WI38 (cell line): Measurements from ENCODE around the gene UNC13C.

Source experiments
- H3K4me3 ChIP-seq: 2 replicates; pipeline ENCODE4 v1.5.1; 2011; ENCODE audit warnings: low read depth, mild to moderate bottlenecking, control low read depth, low read length
- CTCF ChIP-seq: IDR thresholded peaks from 2 replicates; pipeline ENCODE4 v1.5.1; 2012; ENCODE audit warnings: low read depth, mild to moderate bottlenecking, control low read depth, low read length

UNC13C gene

GRCh38 chr15:54567408-54568035, 589.3 kb downstream of the UNC13C start:
- TF ChIP-seq CTCF: no peak
- H3K4me3 ChIP-seq: no peak overlapping the region

GRCh38 chr15:54568381-54568780, 590.1 kb downstream of the UNC13C start:
- TF ChIP-seq CTCF: no peak
- H3K4me3 ChIP-seq: no peak overlapping the region

GRCh38 chr15:54571576-54571975, 593.3 kb downstream of the UNC13C start:
- no peak overlapping the region for H3K4me3 ChIP-seq
- TF ChIP-seq CTCF: no peak

GRCh38 chr15:54575586-54575985, 597.3 kb downstream of the UNC13C start:
- TF ChIP-seq CTCF: no peak
- H3K4me3 ChIP-seq: no peak overlapping the region

GRCh38 chr15:54576298-54576935, 598.2 kb downstream of the UNC13C start:
- no peak overlapping the region for H3K4me3 ChIP-seq
- no peak for TF ChIP-seq CTCF

GRCh38 chr15:54577476-54578250, 599.4 kb downstream of the UNC13C start:
- no peak for TF ChIP-seq CTCF
- H3K4me3 ChIP-seq: no peak overlapping the region

- TF ChIP-seq CTCF: no peak
- no peak overlapping the region for H3K4me3 ChIP-seq
Observed at GRCh38 chr15:54579855-54580254, 601.6 kb downstream of the UNC13C start.
